ENCODE measurements around the gene RIT2.

- no peak for TF ChIP-seq CTCF (conservative IDR thresholded peaks at IDR 0.05; ENCODE audit: low read depth, low read length)
- TF ChIP-seq CEBPB (IDR thresholded peaks at IDR 0.05; ENCODE audit: low read depth, low read length), result no peak
- no peak for TF ChIP-seq ELK1 (IDR thresholded peaks at IDR 0.05; ENCODE audit: borderline replicate concordance, low read depth, low read length)
- TF ChIP-seq BHLHE40 (IDR thresholded peaks at IDR 0.05; ENCODE audit: low read depth, low read length), result no peak
- TF ChIP-seq MXI1 (IDR thresholded peaks at IDR 0.05; ENCODE audit: borderline replicate concordance, low read depth, low read length), result no peak
- TF ChIP-seq POLR2A (IDR thresholded peaks at IDR 0.05; ENCODE audit: low read depth, low read length), result no peak
- TF ChIP-seq RCOR1 (IDR thresholded peaks at IDR 0.05; ENCODE audit: insufficient replicate concordance, low read length), result no peak
- no peak for TF ChIP-seq NFE2L2 (IDR thresholded peaks at IDR 0.05; ENCODE audit: low read depth, low read length)
- TF ChIP-seq USF2 (IDR thresholded peaks at IDR 0.05; ENCODE audit: low read depth, low read length), result no peak
- TF ChIP-seq RAD21 (IDR thresholded peaks at IDR 0.05; ENCODE audit: low read length), result no peak
Observed at GRCh38 chr18:42765302-42765701, 350.2 kb downstream of the RIT2 start.
